ENCODE data around the gene NEDD8. TPM values are rescaled to one million over a fixed set of nuclear protein-coding genes. Genes with fewer than 3 reads are reported as not detected.

The NEDD8 gene
- total RNA-seq, 1 experiment from 2014 or later, result 214 TPM

GRCh38 chr14:24272467-24272866 lies 40.3 kb upstream of the NEDD8 start:
- Histone ChIP-seq H3K79me2 (ENCODE audit: insufficient read depth, low read length) (no peaks in the 10 kb centered on the region), H2AFZ (ENCODE audit: low read length) (no peak overlapping the region), H4K20me1 (ENCODE audit: control insufficient read depth, insufficient read depth, insufficient read length) (no peaks in the 10 kb centered on the region), H2BK120ac (ENCODE audit: low read depth, low read length, poor library complexity, severe bottlenecking) (no peak overlapping the region), H3K27me3 (ENCODE audit: insufficient read depth, low read length) (no peaks in the 10 kb centered on the region), H2BK12ac (ENCODE audit: insufficient read length, low read depth, low read length) (no peak overlapping the region), H3K23me2 (ENCODE audit: insufficient read length, low read depth, low read length, poor library complexity, severe bottlenecking) (peaks cover 8% of the 10 kb centered on the region), H4K5ac (ENCODE audit: insufficient read length, low read depth, low read length) (no peak overlapping the region), H4K8ac (replicated peaks; ENCODE audit: insufficient read length, low read depth, low read length) (no peak overlapping the region), H4K91ac (ENCODE audit: insufficient read length, low read depth, low read length) (no peak overlapping the region), H2AK5ac (ENCODE audit: insufficient read length, low read length) (no peak overlapping the region), H2BK20ac (ENCODE audit: low read depth, low read length, poor library complexity, severe bottlenecking) (no peak overlapping the region), H3K9ac (ENCODE audit: extremely low read depth, insufficient read length, low read length) (no peak overlapping the region), H3K4ac (ENCODE audit: low read depth, low read length) (no peak overlapping the region), H3K27ac (ENCODE audit: insufficient read length, low read depth, low read length) (no peak overlapping the region), H3K79me1 (ENCODE audit: insufficient read depth, low read depth, low read length, poor library complexity, severe bottlenecking) (no peaks in the 10 kb centered on the region), H3K9me3 (ENCODE audit: control insufficient read depth, low read depth, low read length) (no peaks in the 10 kb centered on the region), H2BK5ac (ENCODE audit: insufficient read length, low read length) (no peak overlapping the region), H3K18ac (ENCODE audit: insufficient read length, low read depth, low read length) (no peak overlapping the region), H3K14ac (ENCODE audit: insufficient read depth, low read length) (no peak overlapping the region), H3T11ph (ENCODE audit: low read length) (no peak overlapping the region), H3K56ac (ENCODE audit: insufficient read length, low read depth, low read length) (no peak overlapping the region), H3K4me1 (ENCODE audit: insufficient read depth, low read length) (no peaks in the 10 kb centered on the region), H3K23ac (ENCODE audit: insufficient read length, low read depth, low read length) (no peak overlapping the region), H3K4me2 (ENCODE audit: insufficient read depth, insufficient read length, low read length) (no peak overlapping the region), H2BK15ac (ENCODE audit: low read depth, low read length) (no peak overlapping the region)
- H3K9me3 Mint-ChIP-seq, result no peaks in the 10 kb centered on the region
- H3K4me1 Mint-ChIP-seq, result peaks cover 12 to 14% of the 10 kb centered on the region in 2 experiments
- WGBS (ENCODE audit: extremely low coverage, insufficient read length, low lambda C conversion rate), result no CpG with 5 or more reads among the region's 2 CpGs
- H3K27me3 Mint-ChIP-seq (ENCODE audit: low read depth), result no peaks in the 10 kb centered on the region
- H3K36me3 Mint-ChIP-seq (ENCODE audit: insufficient read depth in 1 of 3, low read depth in 3 of 3), result 0 out of 7 replicates have a peak, but pooled peaks cover 0 to 4% (median 0%) of the 10 kb centered on the region in 3 experiments
- H3K4me3 Mint-ChIP-seq, result peak overlapping the region; percentile 1 to 83; a peak in 2 of 5 replicates
- no peak overlapping the region for H3K27ac Mint-ChIP-seq
- DNase-seq, result no peak
- TF ChIP-seq CTCF (conservative IDR thresholded peaks at IDR 0.05), result no peak
